GM12878 (cell line): Measurements from ENCODE around the gene ABCG1. TPM values are rescaled to one million over a fixed set of nuclear protein-coding genes. Genes with fewer than 3 reads are reported as not detected.

Experiments
- ATAC-seq: fragments of 200-7000 bp; cut with Tn5 transposase; 3 replicates; pipeline ENCODE4 v1.9.1; 2020; ENCODE audit warnings: mild to moderate bottlenecking, moderate library complexity
- BruUV-seq: library from RNA; stranded (reverse); fragments of 400-500 nt; replicated peaks from 2 replicates; lab custom pipeline; 2021; lab: Mats Ljungman, UMichigan
- CTCF ChIA-PET: fragments of 300-600 bp; sonication (Branson Sonifier 250); formaldehyde crosslinking; extraction: SDS; loops from one replicate; lab custom pipeline; 2021; ENCODE audit warnings: inconsistent platforms; lab: Yijun Ruan, JAX
- POLR2A ChIA-PET: fragments of 350-600 bp; formaldehyde crosslinking; extraction: SDS; loops from one replicate; lab custom pipeline; 2021; ENCODE audit warnings: inconsistent platforms; lab: Charles Lee
- RAD21 ChIA-PET: fragments of 300-600 bp; sonication (Branson Sonifier 250); formaldehyde crosslinking; loops from one replicate; lab custom pipeline; 2023; ENCODE audit warnings: antibody characterized with exemption; ENCODE audit not compliant: unreplicated experiment; lab: Charles Lee
- SMC1A ChIA-PET: fragments of 300-600 bp; sonication (Branson Sonifier 250); formaldehyde crosslinking; loops from one replicate; lab custom pipeline; 2023; ENCODE audit not compliant: unreplicated experiment, uncharacterized antibody; lab: Charles Lee
- DNase-seq: peaks from one replicate; pipeline ENCODE4 v3.0.0-alpha.2; 2011; ENCODE audit warnings: low read depth, low spot score
- FAIRE-seq: peaks from 3 replicates; lab custom pipeline; 2011; peaks lifted over from hg19 to GRCh38; lab: Jason Lieb, UNC
- H2AFZ ChIP-seq: 2 replicates; pipeline ENCODE4 v1.6.0; 2011; ENCODE audit warnings: low read depth, low read length, control low read depth; ENCODE audit not compliant: control insufficient read depth
- H3K27ac ChIP-seq: 2 replicates; pipeline ENCODE4 v1.5.1; 2011; ENCODE audit warnings: control low read depth; ENCODE audit not compliant: control insufficient read depth, insufficient read depth
- H3K27me3 ChIP-seq, 2 experiments: replicated peaks in 1 of 2; 2 replicates each; pipeline versions ENCODE4 v1.6.0 to v1.6.1; 2011; ENCODE audit warnings: low read length in 1 of 2; ENCODE audit not compliant: control insufficient read depth in 2 of 2, insufficient read depth in 2 of 2
- H3K36me3 ChIP-seq, 2 experiments: 2 replicates each; pipeline ENCODE4 v1.5.1; 2011; ENCODE audit warnings: low read length in 1 of 2; ENCODE audit not compliant: control insufficient read depth in 2 of 2, insufficient read depth in 2 of 2
- H3K4me1 ChIP-seq: 2 replicates; pipeline ENCODE4 v1.6.1; 2011; ENCODE audit warnings: mild to moderate bottlenecking, low read length, moderate library complexity, mixed read lengths; ENCODE audit not compliant: control insufficient read depth, insufficient read depth
- H3K4me2 ChIP-seq: 2 replicates; pipeline ENCODE4 v1.6.0; 2011; ENCODE audit warnings: control low read depth; ENCODE audit not compliant: control insufficient read depth, insufficient read depth
- H3K4me3 ChIP-seq: fragments of 200-600 bp; sonication (generic); 2 replicates; pipeline ENCODE4 v1.5.1; 2016
- H3K79me2 ChIP-seq: 2 replicates; pipeline ENCODE4 v1.6.0; 2011; ENCODE audit warnings: low read length; ENCODE audit not compliant: control insufficient read depth, insufficient read depth
- H3K9ac ChIP-seq: 2 replicates; pipeline ENCODE4 v1.8.0; 2011; ENCODE audit warnings: low read length, control low read depth, mixed read lengths; ENCODE audit not compliant: control insufficient read depth, insufficient read depth
- H3K9me3 ChIP-seq: replicated peaks from 3 replicates; pipeline ENCODE4 v1.5.1; 2011; ENCODE audit warnings: mild to moderate bottlenecking, low read length; ENCODE audit not compliant: control insufficient read depth, insufficient read depth
- H4K20me1 ChIP-seq: 2 replicates; pipeline ENCODE4 v1.6.0; 2011; ENCODE audit not compliant: control insufficient read depth, insufficient read depth
- CHD2 ChIP-seq: IDR thresholded peaks from 2 replicates; pipeline ENCODE4 v1.6.1; 2011; ENCODE audit warnings: low read depth, low read length, improper control_type of control experiment, borderline replicate concordance
- CREB1 ChIP-seq: IDR thresholded peaks from 2 replicates; pipeline ENCODE4 v1.6.1; 2012; ENCODE audit warnings: low read depth, mild to moderate bottlenecking, inconsistent platforms
- CREM ChIP-seq: IDR thresholded peaks from 2 replicates; pipeline ENCODE4 v1.6.1; 2014; ENCODE audit warnings: antibody characterized with exemption, low read depth
- LARP7 ChIP-seq: fragments of 450-650 bp; IDR thresholded peaks from 2 replicates; pipeline ENCODE4 v1.6.1; 2017; ENCODE audit warnings: mild to moderate bottlenecking
- MEF2A ChIP-seq: IDR thresholded peaks from 2 replicates; pipeline ENCODE4 v1.6.1; 2011; ENCODE audit warnings: low read depth, mild to moderate bottlenecking, low read length, moderate library complexity; ENCODE audit not compliant: insufficient read depth
- NFYA ChIP-seq: IDR thresholded peaks from 2 replicates; pipeline ENCODE4 v1.6.1; 2011; ENCODE audit warnings: low read depth, mild to moderate bottlenecking, low read length, improper control_type of control experiment, borderline replicate concordance
- NRF1 ChIP-seq: conservative IDR thresholded peaks from 2 replicates; pipeline ENCODE4 v1.6.1; 2011; ENCODE audit warnings: mild to moderate bottlenecking, low read depth, low read length, improper control_type of control experiment
- POU2F2 ChIP-seq: IDR thresholded peaks from 3 replicates; pipeline ENCODE4 v1.6.1; 2011; ENCODE audit warnings: low read depth, mild to moderate bottlenecking, low read length, borderline replicate concordance
- RFX5 ChIP-seq: IDR thresholded peaks from 2 replicates; pipeline ENCODE4 v1.6.1; 2011; ENCODE audit warnings: low read depth, low read length, improper control_type of control experiment
- SREBF2 ChIP-seq: IDR thresholded peaks from 2 replicates; pipeline ENCODE4 v1.6.1; 2012; ENCODE audit warnings: mild to moderate bottlenecking, low read length
- STAT1 ChIP-seq: fragments of 450-650 bp; conservative IDR thresholded peaks from 2 replicates; pipeline ENCODE4 v1.6.1; 2014; ENCODE audit warnings: antibody characterized with exemption, mild to moderate bottlenecking
- WRNIP1 ChIP-seq: IDR thresholded peaks from 2 replicates; pipeline ENCODE4 v1.6.1; 2011; ENCODE audit warnings: low read depth, low read length, improper control_type of control experiment, borderline replicate concordance
- WGBS: methylation state at CpG from one replicate; pipeline ENCODE4 v1.1.6; 2016; ENCODE audit warnings: low lambda C conversion rate; ENCODE audit not compliant: insufficient replicate concordance, insufficient coverage; ENCODE audit errors: missing lambda C conversion rate; 5-methylcytosine and 5-hydroxymethylcytosine counted together
- in situ Hi-C: fragments of 300-500 bp; cut with MboI; formaldehyde crosslinking; loops from 9 replicates; pipeline ENCODE4 v1.14.3; 2018; ENCODE audit warnings: mixed read lengths
- intact Hi-C: fragments of 100-400 bp; cut with micrococcal nuclease; formaldehyde crosslinking; loops from one replicate; pipeline ENCODE4 v1.14.2; 2022; ENCODE audit not compliant: unreplicated experiment
- polyA plus RNA-seq, 11 experiments: library from polyadenylated mRNA; depleted of rRNA in 4 of 11; unstranded in 6 of 11; stranded (reverse) in 5 of 11; fragments of >200 nt; fragmentation: Nextera tagmentation in 4 of 11; fragmentation: Illumina TruSeq in 1 of 11; extraction: Ambion mirVana in 4 of 11; extraction: Trizol in 1 of 11; gene quantifications; 1 replicate in 1 of 11; 2 replicates in 10 of 11; pipeline versions ENCODE4 v1.2.1 to v1.2.3, GENCODE V29; 2011 to 2016; ENCODE audit warnings: inconsistent platforms in 2 of 11, missing spikeins in 2 of 11, low read depth in 1 of 11
- total RNA-seq, 4 experiments: library from RNA; depleted of rRNA in 3 of 4; stranded (reverse); fragments of >200 nt in 3 of 4; fragmentation: Illumina TruSeq in 1 of 4; extraction: Trizol in 1 of 4; gene quantifications; 2 replicates each; pipeline versions ENCODE4 v1.2.1 to v1.2.3, GENCODE V29; 2013 to 2021
- TF ChIP-seq, protein P1 (sequence below): fragments of 450-650 bp; IDR thresholded peaks from 2 replicates; pipeline ENCODE4 v1.6.1; 2017; ENCODE audit warnings: mild to moderate bottlenecking, moderate library complexity
- TF ChIP-seq, protein P2 (sequence below): fragments of 450-650 bp; IDR thresholded peaks from 2 replicates; pipeline ENCODE4 v1.6.1; 2018; ENCODE audit warnings: borderline replicate concordance, mild to moderate bottlenecking; ENCODE audit not compliant: partially characterized antibody

The ABCG1 gene
- total and polyA plus RNA-seq, 10 of the 15 experiments (the other 5 are each of a cell fraction or from before 2014, with no cell fraction given): 0.59 to 19.3 (median 5.7) TPM

DNA sequence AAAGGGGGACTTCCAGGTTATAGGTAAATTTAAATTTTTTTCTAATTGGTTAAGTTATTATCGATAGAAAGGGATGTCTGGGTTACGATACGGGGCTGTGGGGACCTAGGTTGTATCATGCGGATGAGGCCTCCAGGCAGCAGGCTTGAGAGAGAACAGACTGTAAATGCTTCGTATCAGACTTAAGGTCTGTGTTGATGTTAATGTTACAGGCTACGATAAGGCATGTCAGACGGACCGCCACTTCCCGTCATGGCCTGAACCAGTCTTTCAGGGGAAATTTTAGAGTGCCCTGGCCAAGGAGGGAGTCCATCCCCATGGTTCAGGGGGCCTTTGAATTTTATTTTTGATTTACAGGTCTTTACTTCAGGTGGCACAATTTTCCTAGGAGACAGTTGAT lies 16.7 kb downstream of the ABCG1 start:
- ChIA-PET SMC1A (interaction anchor here (0.9 to 7.8 kb wide), 11 partner anchors 9 to 90 kb away, joined by 3 to 77 read pairs (median 25); partner anchors contain the start of gene ABCG1), POLR2A (interaction anchor here (4.4 kb wide), 1 partner anchor 15 kb away, joined by 35 read pairs; the partner anchor contains the start of gene ABCG1), CTCF (interaction anchor here (1.0 to 10.6 kb wide), 5 partner anchors 10 to 44 kb away, joined by 3 to 151 read pairs (median 24); partner anchors contain the start of gene ABCG1), RAD21 (interaction anchor here (4.1 kb wide), 1 partner anchor 14 kb away, joined by 21 read pairs; no protein-coding TSS in a partner anchor)
- 97% methylated on average over 9 of the region's 9 CpGs for WGBS
- BruUV-seq: no TSS peak
- FAIRE-seq (no peak), DNase-seq (no peak), ATAC-seq (no peak)
- H3K4me2 ChIP-seq: no peak overlapping the region
- H3K36me3 ChIP-seq: no peaks in the 10 kb centered on the region
- H3K9me3 ChIP-seq: no peaks in the 10 kb centered on the region
- H3K27me3 ChIP-seq: no peaks in the 10 kb centered on the region
- H4K20me1 ChIP-seq: no peaks in the 10 kb centered on the region
- no peak overlapping the region for H3K4me3 ChIP-seq
- H3K27ac ChIP-seq: no peak overlapping the region
- H2AFZ ChIP-seq: no peak overlapping the region
- peaks cover 71% of the 10 kb centered on the region for H3K4me1 ChIP-seq
- intact Hi-C loops (loop anchor here (5.0 to 10.0 kb wide), 3 partner anchors 52 to 302 kb away; no protein-coding TSS in a partner anchor), in situ Hi-C loops (loop anchor here (5.0 kb wide), 1 partner anchor 302 kb away; no protein-coding TSS in a partner anchor)
- no peak for TF ChIP-seq NFYA
- TF ChIP-seq CREB1: no peak
- TF ChIP-seq RFX5: no peak
- no peak for TF ChIP-seq WRNIP1
- TF ChIP-seq, protein P1, sequence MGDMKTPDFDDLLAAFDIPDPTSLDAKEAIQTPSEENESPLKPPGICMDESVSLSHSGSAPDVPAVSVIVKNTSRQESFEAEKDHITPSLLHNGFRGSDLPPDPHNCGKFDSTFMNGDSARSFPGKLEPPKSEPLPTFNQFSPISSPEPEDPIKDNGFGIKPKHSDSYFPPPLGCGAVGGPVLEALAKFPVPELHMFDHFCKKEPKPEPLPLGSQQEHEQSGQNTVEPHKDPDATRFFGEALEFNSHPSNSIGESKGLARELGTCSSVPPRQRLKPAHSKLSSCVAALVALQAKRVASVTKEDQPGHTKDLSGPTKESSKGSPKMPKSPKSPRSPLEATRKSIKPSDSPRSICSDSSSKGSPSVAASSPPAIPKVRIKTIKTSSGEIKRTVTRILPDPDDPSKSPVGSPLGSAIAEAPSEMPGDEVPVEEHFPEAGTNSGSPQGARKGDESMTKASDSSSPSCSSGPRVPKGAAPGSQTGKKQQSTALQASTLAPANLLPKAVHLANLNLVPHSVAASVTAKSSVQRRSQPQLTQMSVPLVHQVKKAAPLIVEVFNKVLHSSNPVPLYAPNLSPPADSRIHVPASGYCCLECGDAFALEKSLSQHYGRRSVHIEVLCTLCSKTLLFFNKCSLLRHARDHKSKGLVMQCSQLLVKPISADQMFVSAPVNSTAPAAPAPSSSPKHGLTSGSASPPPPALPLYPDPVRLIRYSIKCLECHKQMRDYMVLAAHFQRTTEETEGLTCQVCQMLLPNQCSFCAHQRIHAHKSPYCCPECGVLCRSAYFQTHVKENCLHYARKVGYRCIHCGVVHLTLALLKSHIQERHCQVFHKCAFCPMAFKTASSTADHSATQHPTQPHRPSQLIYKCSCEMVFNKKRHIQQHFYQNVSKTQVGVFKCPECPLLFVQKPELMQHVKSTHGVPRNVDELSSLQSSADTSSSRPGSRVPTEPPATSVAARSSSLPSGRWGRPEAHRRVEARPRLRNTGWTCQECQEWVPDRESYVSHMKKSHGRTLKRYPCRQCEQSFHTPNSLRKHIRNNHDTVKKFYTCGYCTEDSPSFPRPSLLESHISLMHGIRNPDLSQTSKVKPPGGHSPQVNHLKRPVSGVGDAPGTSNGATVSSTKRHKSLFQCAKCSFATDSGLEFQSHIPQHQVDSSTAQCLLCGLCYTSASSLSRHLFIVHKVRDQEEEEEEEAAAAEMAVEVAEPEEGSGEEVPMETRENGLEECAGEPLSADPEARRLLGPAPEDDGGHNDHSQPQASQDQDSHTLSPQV: no peak
- no peak for TF ChIP-seq NRF1
- no peak for TF ChIP-seq CREM
- TF ChIP-seq LARP7: no peak
- no peak for TF ChIP-seq STAT1
- TF ChIP-seq, protein P2, sequence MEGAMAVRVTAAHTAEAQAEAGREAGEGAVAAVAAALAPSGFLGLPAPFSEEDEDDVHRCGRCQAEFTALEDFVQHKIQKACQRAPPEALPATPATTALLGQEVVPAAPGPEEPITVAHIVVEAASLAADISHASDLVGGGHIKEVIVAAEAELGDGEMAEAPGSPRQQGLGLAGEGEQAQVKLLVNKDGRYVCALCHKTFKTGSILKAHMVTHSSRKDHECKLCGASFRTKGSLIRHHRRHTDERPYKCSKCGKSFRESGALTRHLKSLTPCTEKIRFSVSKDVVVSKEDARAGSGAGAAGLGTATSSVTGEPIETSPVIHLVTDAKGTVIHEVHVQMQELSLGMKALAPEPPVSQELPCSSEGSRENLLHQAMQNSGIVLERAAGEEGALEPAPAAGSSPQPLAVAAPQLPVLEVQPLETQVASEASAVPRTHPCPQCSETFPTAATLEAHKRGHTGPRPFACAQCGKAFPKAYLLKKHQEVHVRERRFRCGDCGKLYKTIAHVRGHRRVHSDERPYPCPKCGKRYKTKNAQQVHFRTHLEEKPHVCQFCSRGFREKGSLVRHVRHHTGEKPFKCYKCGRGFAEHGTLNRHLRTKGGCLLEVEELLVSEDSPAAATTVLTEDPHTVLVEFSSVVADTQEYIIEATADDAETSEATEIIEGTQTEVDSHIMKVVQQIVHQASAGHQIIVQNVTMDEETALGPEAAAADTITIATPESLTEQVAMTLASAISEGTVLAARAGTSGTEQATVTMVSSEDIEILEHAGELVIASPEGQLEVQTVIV: no peak
- no peak for TF ChIP-seq MEF2A
- no peak for TF ChIP-seq POU2F2
- no peak for TF ChIP-seq CHD2
- TF ChIP-seq SREBF2: no peak
- no peak overlapping the region for H3K9ac ChIP-seq
- no peaks in the 10 kb centered on the region for H3K79me2 ChIP-seq
